HEK293T (cell line): ENCODE data around the gene ZFPL1.

Source experiments
- CTCF ChIA-PET: fragments of 350-600 bp; formaldehyde crosslinking; extraction: SDS; loops from one replicate; lab custom pipeline; 2021; ENCODE audit warnings: antibody characterized with exemption, inconsistent platforms; lab: Yijun Ruan, JAX
- POLR2A ChIA-PET: fragments of 350-600 bp; formaldehyde crosslinking; extraction: SDS; loops from one replicate; lab custom pipeline; 2020; ENCODE audit warnings: antibody characterized with exemption, inconsistent platforms; lab: Yijun Ruan, JAX
- DNase-seq: peaks from one replicate; pipeline ENCODE4 v3.0.0; 2012; ENCODE audit warnings: mixed read lengths; ENCODE audit errors: extremely low spot score
- ARNT ChIP-seq: fragments of 450-650 bp; IDR thresholded peaks from 2 replicates; pipeline ENCODE4 v1.6.1; 2017; ENCODE audit warnings: mild to moderate bottlenecking
- BHLHE40 ChIP-seq: fragments of 450-650 bp; IDR thresholded peaks from 2 replicates; pipeline ENCODE4 v1.6.1; 2016; ENCODE audit warnings: mild to moderate bottlenecking, moderate library complexity, borderline replicate concordance
- CTBP1 ChIP-seq: fragments of 450-650 bp; IDR thresholded peaks from 2 replicates; pipeline ENCODE4 v1.6.1; 2016; ENCODE audit warnings: borderline replicate concordance
- ELF4 ChIP-seq: fragments of 450-650 bp; IDR thresholded peaks from 2 replicates; pipeline ENCODE4 v1.6.1; 2017; ENCODE audit warnings: antibody characterized with exemption
- FOXA1 ChIP-seq: fragments of 450-650 bp; IDR thresholded peaks from 2 replicates; pipeline ENCODE4 v1.6.1; 2016; ENCODE audit warnings: mild to moderate bottlenecking
- FOXK2 ChIP-seq: fragments of 450-650 bp; IDR thresholded peaks from 2 replicates; pipeline ENCODE4 v1.6.1; 2016; ENCODE audit warnings: mild to moderate bottlenecking
- FOXM1 ChIP-seq: fragments of 450-650 bp; IDR thresholded peaks from 2 replicates; pipeline ENCODE4 v1.6.1; 2017; ENCODE audit warnings: mild to moderate bottlenecking, borderline replicate concordance
- HDGF ChIP-seq: fragments of 450-650 bp; IDR thresholded peaks from 2 replicates; pipeline ENCODE4 v1.6.1; 2017; ENCODE audit warnings: antibody characterized with exemption, borderline replicate concordance
- L3MBTL2 ChIP-seq: fragments of 450-650 bp; conservative IDR thresholded peaks from 2 replicates; pipeline ENCODE4 v1.6.1; 2016; ENCODE audit warnings: mild to moderate bottlenecking
- LEF1 ChIP-seq: fragments of 450-650 bp; IDR thresholded peaks from 2 replicates; pipeline ENCODE4 v1.6.1; 2017; ENCODE audit warnings: mild to moderate bottlenecking, borderline replicate concordance
- NFRKB ChIP-seq: fragments of 450-650 bp; IDR thresholded peaks from 2 replicates; pipeline ENCODE4 v1.6.1; 2016; ENCODE audit warnings: mild to moderate bottlenecking, moderate library complexity
- SP1 ChIP-seq: fragments of 450-650 bp; IDR thresholded peaks from 2 replicates; pipeline ENCODE4 v1.6.1; 2017
- SUZ12 ChIP-seq: fragments of 450-650 bp; IDR thresholded peaks from 2 replicates; pipeline ENCODE4 v1.6.1; 2016; ENCODE audit warnings: mild to moderate bottlenecking
- TARDBP ChIP-seq: fragments of 450-650 bp; IDR thresholded peaks from 2 replicates; pipeline ENCODE4 v1.6.1; 2016
- ZNF384 ChIP-seq: fragments of 450-650 bp; IDR thresholded peaks from 2 replicates; pipeline ENCODE4 v1.6.1; 2016
- TF ChIP-seq, protein P1 (sequence below): fragments of 450-650 bp; IDR thresholded peaks from 2 replicates; pipeline ENCODE4 v1.6.1; 2016

The ZFPL1 gene

DNA sequence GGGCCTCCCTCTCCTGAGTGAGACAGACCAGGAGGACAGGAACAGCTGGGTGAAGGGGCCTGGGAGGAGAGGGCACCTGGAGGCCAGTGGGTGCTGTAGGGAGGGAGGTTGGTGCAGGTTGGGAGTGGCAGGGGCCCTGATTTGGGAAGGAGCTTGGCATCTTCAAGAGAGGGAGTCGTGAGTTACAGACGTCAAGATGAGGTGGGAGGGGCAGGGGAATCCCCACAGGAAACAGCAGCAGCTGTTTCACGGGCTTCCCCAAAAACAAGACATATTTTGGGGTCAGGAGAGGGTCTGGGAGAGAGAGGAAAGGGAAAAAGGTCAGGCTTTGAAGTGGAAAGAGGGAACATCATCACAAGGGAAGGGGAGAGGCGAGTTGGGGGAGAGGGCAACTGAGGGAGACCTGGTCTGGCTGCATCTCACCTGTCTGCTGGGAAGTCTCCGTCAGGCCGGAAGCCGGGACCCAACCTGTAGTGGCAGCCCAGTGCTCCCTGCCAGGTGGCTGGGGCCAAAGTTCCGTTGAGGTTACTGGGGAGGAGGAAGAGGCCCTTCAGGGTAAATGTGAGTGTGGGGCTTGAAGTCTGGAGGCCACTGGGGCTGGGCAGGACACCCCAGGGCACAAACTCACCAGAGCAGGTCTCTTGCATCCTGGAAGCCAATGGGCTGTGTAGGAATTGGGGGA lies 30.1 kb upstream of the ZFPL1 start:
- TF ChIP-seq HDGF, result no peak
- no peak for TF ChIP-seq FOXK2
- no peak for TF ChIP-seq FOXA1
- no peak for TF ChIP-seq L3MBTL2
- no peak for TF ChIP-seq SUZ12
- TF ChIP-seq FOXM1, result no peak
- TF ChIP-seq TARDBP, result no peak
- no peak for TF ChIP-seq BHLHE40
- TF ChIP-seq ZNF384, result no peak
- no peak for TF ChIP-seq CTBP1
- no peak for TF ChIP-seq LEF1
- TF ChIP-seq, protein P1, sequence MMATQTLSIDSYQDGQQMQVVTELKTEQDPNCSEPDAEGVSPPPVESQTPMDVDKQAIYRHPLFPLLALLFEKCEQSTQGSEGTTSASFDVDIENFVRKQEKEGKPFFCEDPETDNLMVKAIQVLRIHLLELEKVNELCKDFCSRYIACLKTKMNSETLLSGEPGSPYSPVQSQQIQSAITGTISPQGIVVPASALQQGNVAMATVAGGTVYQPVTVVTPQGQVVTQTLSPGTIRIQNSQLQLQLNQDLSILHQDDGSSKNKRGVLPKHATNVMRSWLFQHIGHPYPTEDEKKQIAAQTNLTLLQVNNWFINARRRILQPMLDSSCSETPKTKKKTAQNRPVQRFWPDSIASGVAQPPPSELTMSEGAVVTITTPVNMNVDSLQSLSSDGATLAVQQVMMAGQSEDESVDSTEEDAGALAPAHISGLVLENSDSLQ, result no peak
- no peak for TF ChIP-seq ARNT
- TF ChIP-seq NFRKB, result no peak
- no peak for TF ChIP-seq SP1
- POLR2A ChIA-PET, result no interaction called here
- CTCF ChIA-PET, result no interaction called here
- no peak for DNase-seq

DNA sequence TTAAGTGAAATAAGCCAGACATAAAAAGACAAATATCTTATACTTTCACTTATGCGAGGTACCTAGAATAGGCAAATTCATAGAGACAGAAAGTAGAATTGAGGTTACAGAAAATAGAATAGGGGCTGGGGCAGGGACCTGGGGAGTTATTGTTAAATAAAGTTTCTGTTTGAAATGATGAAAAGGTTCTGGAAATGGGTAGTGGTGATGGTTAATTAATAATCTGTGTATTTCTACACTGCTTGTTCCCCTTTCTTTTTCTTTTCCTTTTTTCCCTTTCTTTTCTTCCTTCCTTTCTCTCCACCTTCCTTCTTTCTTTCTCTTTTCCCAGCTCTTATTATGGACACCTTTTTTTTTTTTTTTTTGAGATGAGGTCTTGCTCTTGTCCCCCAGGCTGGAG lies 28.5 kb upstream of the ZFPL1 start:
- DNase-seq, result no peak
- TF ChIP-seq ARNT, result no peak
- TF ChIP-seq SP1, result no peak
- TF ChIP-seq, protein P1, result no peak
- no peak for TF ChIP-seq HDGF
- TF ChIP-seq ZNF384, result no peak
- TF ChIP-seq FOXK2, result no peak
- TF ChIP-seq NFRKB, result no peak
- TF ChIP-seq L3MBTL2, result no peak
- no peak for TF ChIP-seq TARDBP
- TF ChIP-seq FOXA1, result no peak
- no peak for TF ChIP-seq FOXM1
- no peak for TF ChIP-seq ELF4
- no peak for TF ChIP-seq LEF1
- no peak for TF ChIP-seq SUZ12
- TF ChIP-seq CTBP1, result no peak
- no peak for TF ChIP-seq BHLHE40
- ChIA-PET CTCF (interaction anchor here (0.6 kb wide), 1 partner anchor 211 kb away, joined by 3 read pairs; the partner anchor contains the start of gene CDC42BPG), POLR2A (no interaction called here)

DNA sequence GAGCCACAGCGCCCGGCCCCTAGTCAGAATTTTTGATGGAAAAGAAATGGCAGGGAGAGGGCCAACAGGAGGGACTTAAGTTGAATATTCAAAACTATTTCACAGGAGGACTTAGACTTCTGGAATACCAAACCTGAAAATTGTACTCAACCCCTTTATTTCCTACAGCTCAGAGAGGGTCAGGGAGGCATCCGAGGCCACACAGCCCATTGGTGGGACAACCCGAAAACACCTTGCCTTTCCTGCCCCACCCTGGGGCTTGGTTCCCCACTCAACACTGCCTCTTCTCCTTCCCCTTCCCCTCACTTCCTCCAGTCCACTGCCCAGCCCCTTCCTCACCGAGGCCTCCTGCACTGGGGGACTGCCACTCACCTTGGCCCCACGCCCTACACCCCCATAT lies 27.0 kb upstream of the ZFPL1 start:
- TF ChIP-seq SP1 (no peak), FOXA1 (no peak), NFRKB (no peak), FOXK2 (no peak), SUZ12 (no peak)
- POLR2A ChIA-PET, result no interaction called here
- no peak for DNase-seq
- CTCF ChIA-PET, result interaction anchor here (0.6 kb wide), 1 partner anchor 18 kb away, joined by 3 read pairs; no protein-coding TSS in a partner anchor

DNA sequence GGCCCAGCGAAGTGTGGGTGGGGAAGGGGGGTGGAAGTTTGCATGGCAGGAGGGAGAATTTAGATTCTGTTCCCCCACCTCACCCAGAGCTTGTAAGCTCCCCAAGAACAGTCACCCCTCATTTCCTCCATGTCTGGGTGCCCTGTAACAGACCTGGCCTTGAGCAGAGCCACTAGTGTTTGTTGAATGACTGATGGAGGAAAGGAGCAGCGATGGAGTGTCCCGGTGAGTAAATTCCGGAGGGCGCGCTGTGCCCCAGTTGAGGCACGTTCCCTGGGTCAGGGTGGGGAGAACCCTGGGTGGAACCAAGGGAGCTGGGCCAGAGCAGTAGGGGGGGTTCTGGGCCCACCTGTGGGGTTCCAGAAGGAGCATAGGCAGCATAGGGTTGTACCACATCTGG lies 26.5 kb upstream of the ZFPL1 start:
- TF ChIP-seq L3MBTL2 (no peak), HDGF (no peak), FOXK2 (no peak), ELF4 (no peak), ZNF384 (no peak), BHLHE40 (no peak), ARNT (no peak), NFRKB (no peak), TARDBP (no peak), LEF1 (no peak), FOXM1 (no peak), CTBP1 (no peak)
- TF ChIP-seq, protein P1, result no peak
- no peak for DNase-seq
- CTCF ChIA-PET, result no interaction called here
- POLR2A ChIA-PET, result interaction anchor here (2.0 kb wide), 1 partner anchor 16 kb away, joined by 10 read pairs; the partner anchor contains the start of gene SAC3D1

DNA sequence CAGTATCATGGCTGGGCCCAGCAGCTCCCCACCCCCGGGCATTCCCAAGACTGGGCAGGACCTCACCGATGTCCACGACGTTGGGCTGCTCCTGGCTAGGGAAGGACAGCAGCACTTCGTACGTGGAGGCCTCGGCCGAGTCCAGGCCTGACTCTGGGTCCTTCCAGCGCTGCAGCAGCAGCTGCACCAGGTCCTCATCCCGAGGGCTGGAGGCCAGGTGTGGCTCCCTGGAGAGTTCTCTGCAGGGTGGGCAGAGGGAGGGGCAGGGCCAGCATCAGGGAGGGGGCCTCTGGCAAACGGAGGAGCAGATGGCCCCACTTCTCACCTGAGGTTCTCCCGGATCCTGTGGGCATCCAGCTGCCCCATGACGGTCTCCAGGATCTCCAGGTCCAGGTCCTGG lies 26.0 kb upstream of the ZFPL1 start:
- DNase-seq, result no peak
- ChIA-PET POLR2A (interaction anchor here (2.0 kb wide), 1 partner anchor 17 kb away, joined by 10 read pairs; the partner anchor contains the start of gene SAC3D1), CTCF (no interaction called here)
- no peak for TF ChIP-seq ARNT
- TF ChIP-seq ZNF384, result no peak
- TF ChIP-seq FOXA1, result no peak
- TF ChIP-seq, protein P1, result no peak
- TF ChIP-seq NFRKB, result no peak
- TF ChIP-seq HDGF, result no peak
